CD4-positive, alpha-beta T cell (primary cell): ENCODE measurements around the gene SH3D19. TPM values are rescaled to one million over a fixed set of nuclear protein-coding genes. Genes with fewer than 3 reads are reported as not detected.

Source experiments
- ATAC-seq: fragments of 200-7000 bp; cut with Tn5 transposase; one replicate; pipeline ENCODE4 v1.10.0; 2022; ENCODE audit warnings: mild to moderate bottlenecking; ENCODE audit not compliant: poor library complexity
- CTCF ChIA-PET: fragments of 350-600 bp; sonication (Branson Sonifier 250); formaldehyde crosslinking; loops from one replicate; lab custom pipeline; 2021; ENCODE audit warnings: antibody characterized with exemption, inconsistent platforms; lab: Charles Lee
- POLR2A ChIA-PET: fragments of 350-600 bp; sonication (Branson Sonifier 250); formaldehyde crosslinking; loops from one replicate; lab custom pipeline; 2021; ENCODE audit warnings: antibody characterized with exemption, inconsistent platforms; lab: Charles Lee
- DNase-seq, 14 experiments: peaks; one replicate each; pipeline ENCODE4 v3.0.0-alpha.2; 2013 to 2020; ENCODE audit warnings: mixed read lengths in 2 of 14
- H3K27ac ChIP-seq, 2 donors: one replicate each; pipeline versions ENCODE4 v1.5.1 to v1.7.0; 2013; ENCODE audit warnings: low read length in 2 of 2, low read depth in 1 of 2, mild to moderate bottlenecking in 1 of 2
- H3K27me3 ChIP-seq, 2 experiments: 1 replicate in 1 of 2; 2 replicates in 1 of 2; pipeline versions ENCODE4 v1.6.1 to v1.7.0; 2013; ENCODE audit warnings: low read length in 2 of 2, control low read depth in 1 of 2, mild to moderate bottlenecking in 1 of 2, moderate library complexity in 1 of 2; ENCODE audit not compliant: insufficient read depth in 2 of 2, control insufficient read depth in 1 of 2
- H3K36me3 ChIP-seq: one replicate; pipeline ENCODE4 v1.6.1; 2013; ENCODE audit warnings: low read length, control low read depth; ENCODE audit not compliant: insufficient read depth
- H3K4me1 ChIP-seq: one replicate; pipeline ENCODE4 v1.6.1; 2013; ENCODE audit warnings: low read length, control low read depth; ENCODE audit not compliant: insufficient read depth
- H3K4me3 ChIP-seq: one replicate; pipeline ENCODE4 v1.5.1; 2013; ENCODE audit warnings: mild to moderate bottlenecking, low read length, moderate library complexity
- H3K9me3 ChIP-seq, 2 experiments: 1 replicate in 1 of 2; 2 replicates in 1 of 2; pipeline versions ENCODE4 v1.6.1 to v1.7.0; 2013; ENCODE audit warnings: low read length in 2 of 2, mild to moderate bottlenecking in 2 of 2, control low read depth in 1 of 2, moderate library complexity in 1 of 2; ENCODE audit not compliant: control insufficient read depth in 1 of 2, insufficient read depth in 1 of 2
- H3K27ac Mint-ChIP-seq: one replicate; pipeline ENCODE4 v1.8.0; 2020; ENCODE audit warnings: mixed read lengths
- H3K27me3 Mint-ChIP-seq: one replicate; pipeline ENCODE4 v1.8.0; 2021; ENCODE audit warnings: mixed read lengths
- H3K36me3 Mint-ChIP-seq: one replicate; pipeline ENCODE4 v1.8.0; 2021; ENCODE audit warnings: low read depth, mixed read lengths
- H3K4me1 Mint-ChIP-seq: one replicate; pipeline ENCODE4 v1.8.0; 2021; ENCODE audit warnings: low read depth, mixed read lengths
- H3K4me3 Mint-ChIP-seq: one replicate; pipeline ENCODE4 v1.8.0; 2020; ENCODE audit warnings: mild to moderate bottlenecking, mixed read lengths
- H3K9me3 Mint-ChIP-seq: one replicate; pipeline ENCODE4 v1.8.0; 2020; ENCODE audit warnings: mixed read lengths
- intact Hi-C, 2 experiments: fragments of 100-400 bp; cut with DNase I in 1 of 2; cut with micrococcal nuclease in 1 of 2; formaldehyde crosslinking; loops; one replicate each; pipeline versions ENCODE4 v1.15.1 to v1.9.0; 2023 to 2025; cut with DNase I, micrococcal nuclease
- total RNA-seq, 174 experiments: library from RNA in 2 of 174; stranded (reverse) in 2 of 174; gene quantifications; one replicate each; pipeline ENCODE4 v1.2.3 and lab custom pipeline; 2021 to 2026
- TF ChIP-seq, protein P1 (sequence below): fragments of 200-600 bp; IDR thresholded peaks from one replicate; pipeline ENCODE4 v1.8.0; 2022; ENCODE audit warnings: antibody characterized with exemption, mild to moderate bottlenecking

The SH3D19 gene
- total RNA-seq, 2 experiments from 2014 or later, result 0.27 TPM; not detected in 1

DNA sequence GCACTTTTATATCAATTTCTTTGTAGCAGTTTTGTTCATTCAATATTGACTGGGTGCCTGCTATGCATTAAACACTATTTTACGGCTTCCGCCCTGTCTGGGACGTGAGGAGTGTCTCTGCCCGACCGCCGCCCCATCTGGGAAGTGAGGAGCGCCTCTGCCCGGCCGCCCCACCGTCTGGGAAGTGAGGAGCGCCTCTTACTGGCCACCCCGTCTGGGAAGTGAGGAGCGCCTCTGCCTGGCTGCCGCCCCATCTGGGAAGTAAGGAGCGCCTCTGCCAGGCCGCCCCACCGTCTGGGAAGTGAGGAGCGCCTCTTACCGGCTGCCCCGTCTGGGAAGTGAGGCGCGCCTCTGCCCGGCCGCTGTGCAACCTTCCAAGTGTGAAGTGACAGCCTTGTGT is 157.8 kb downstream of the SH3D19 start:
- no peak overlapping the region for H3K4me3 Mint-ChIP-seq
- H3K27ac Mint-ChIP-seq, result no peak overlapping the region
- TF ChIP-seq, protein P1, sequence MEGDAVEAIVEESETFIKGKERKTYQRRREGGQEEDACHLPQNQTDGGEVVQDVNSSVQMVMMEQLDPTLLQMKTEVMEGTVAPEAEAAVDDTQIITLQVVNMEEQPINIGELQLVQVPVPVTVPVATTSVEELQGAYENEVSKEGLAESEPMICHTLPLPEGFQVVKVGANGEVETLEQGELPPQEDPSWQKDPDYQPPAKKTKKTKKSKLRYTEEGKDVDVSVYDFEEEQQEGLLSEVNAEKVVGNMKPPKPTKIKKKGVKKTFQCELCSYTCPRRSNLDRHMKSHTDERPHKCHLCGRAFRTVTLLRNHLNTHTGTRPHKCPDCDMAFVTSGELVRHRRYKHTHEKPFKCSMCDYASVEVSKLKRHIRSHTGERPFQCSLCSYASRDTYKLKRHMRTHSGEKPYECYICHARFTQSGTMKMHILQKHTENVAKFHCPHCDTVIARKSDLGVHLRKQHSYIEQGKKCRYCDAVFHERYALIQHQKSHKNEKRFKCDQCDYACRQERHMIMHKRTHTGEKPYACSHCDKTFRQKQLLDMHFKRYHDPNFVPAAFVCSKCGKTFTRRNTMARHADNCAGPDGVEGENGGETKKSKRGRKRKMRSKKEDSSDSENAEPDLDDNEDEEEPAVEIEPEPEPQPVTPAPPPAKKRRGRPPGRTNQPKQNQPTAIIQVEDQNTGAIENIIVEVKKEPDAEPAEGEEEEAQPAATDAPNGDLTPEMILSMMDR, result no peak
- Histone ChIP-seq H3K9me3 (no peaks in the 10 kb centered on the region), H3K27me3 (peaks cover 2 to 9% of the 10 kb centered on the region in 2 experiments), H3K4me3 (no peak overlapping the region), H3K27ac (no peak overlapping the region), H3K36me3 (no peaks in the 10 kb centered on the region), H3K4me1 (no peaks in the 10 kb centered on the region)
- ATAC-seq (no peak), DNase-seq (no peak)
- H3K4me1 Mint-ChIP-seq, result no peaks in the 10 kb centered on the region
- intact Hi-C loops, result no loop called here
- H3K27me3 Mint-ChIP-seq, result peaks cover 34% of the 10 kb centered on the region
- ChIA-PET CTCF (no interaction called here), POLR2A (no interaction called here)
- no peaks in the 10 kb centered on the region for H3K9me3 Mint-ChIP-seq
- no peaks in the 10 kb centered on the region for H3K36me3 Mint-ChIP-seq

DNA sequence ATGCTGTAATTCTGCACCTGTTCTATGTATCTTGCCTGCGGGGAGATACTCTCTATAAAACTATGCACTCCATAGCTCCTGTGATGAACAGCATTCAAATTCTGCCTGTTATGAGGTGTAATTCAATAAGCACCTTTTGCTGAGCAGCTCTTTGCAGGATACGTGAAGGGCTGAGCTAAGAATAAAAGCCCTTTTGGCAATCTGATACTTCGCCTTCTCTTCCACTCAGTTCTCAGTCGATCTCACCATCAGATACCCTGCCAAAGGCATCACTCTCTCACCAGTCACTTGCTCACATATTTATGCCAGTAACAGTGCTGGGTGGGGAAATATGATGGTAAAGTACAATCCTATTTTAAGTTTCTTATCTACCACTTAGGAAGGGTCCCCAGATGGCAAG is 158.8 kb downstream of the SH3D19 start:
- CTCF ChIA-PET, result no interaction called here
- TF ChIP-seq, protein P1, result no peak
- POLR2A ChIA-PET, result no interaction called here
- H3K36me3 ChIP-seq, result no peaks in the 10 kb centered on the region
- no peak overlapping the region for H3K4me3 ChIP-seq
- no peaks in the 10 kb centered on the region for H3K9me3 ChIP-seq
- Mint-ChIP-seq H3K27ac (no peak overlapping the region), H3K36me3 (no peaks in the 10 kb centered on the region), H3K4me3 (no peak overlapping the region), H3K9me3 (no peaks in the 10 kb centered on the region), H3K4me1 (no peaks in the 10 kb centered on the region), H3K27me3 (peaks cover 34% of the 10 kb centered on the region)
- ATAC-seq, result no peak
- peaks cover 2 to 9% of the 10 kb centered on the region in 2 experiments for H3K27me3 ChIP-seq
- H3K27ac ChIP-seq, result no peak overlapping the region
- no peaks in the 10 kb centered on the region for H3K4me1 ChIP-seq
- DNase-seq, result no peak
- intact Hi-C loops, result no loop called here

DNA sequence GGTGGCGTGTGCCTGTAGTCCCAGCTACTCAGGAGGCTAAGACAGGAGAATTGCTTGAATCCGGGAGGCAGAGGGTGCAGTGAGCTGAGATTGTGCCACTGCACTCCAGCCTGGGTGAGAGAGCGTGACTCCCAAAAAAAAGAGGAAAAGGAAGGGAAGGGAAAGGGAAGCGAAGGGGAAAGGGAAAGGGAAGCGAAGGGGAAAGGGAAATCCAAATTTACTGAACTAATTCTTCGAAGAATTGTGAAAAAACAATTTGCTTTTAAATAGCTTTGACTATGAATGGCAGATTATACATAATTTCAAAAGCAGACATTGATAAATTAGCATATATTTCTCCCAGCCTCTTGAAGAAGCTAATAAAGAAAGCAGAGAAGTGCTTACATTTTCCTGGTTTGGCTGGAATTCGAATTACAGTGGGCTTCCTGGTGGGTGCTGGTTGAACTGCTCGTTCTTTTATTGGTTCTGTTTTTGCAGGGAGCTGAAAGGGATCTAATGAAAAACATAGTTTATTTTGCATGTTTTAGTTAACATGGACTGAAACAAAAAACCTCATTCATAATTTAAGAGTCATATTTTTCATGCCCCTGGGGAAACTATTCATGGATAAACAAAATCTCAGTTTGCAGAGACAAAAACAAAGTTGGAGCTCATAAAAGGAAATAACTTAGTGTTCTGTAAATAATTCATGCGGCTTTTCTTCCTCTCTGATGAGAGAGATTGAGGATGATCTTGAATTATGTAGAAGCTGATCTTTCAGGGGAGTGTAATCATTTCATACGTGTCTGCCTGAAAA is 160.0 kb downstream of the SH3D19 start:
- H3K9me3 Mint-ChIP-seq, result no peaks in the 10 kb centered on the region
- peaks cover 34% of the 10 kb centered on the region for H3K27me3 Mint-ChIP-seq
- Histone ChIP-seq H3K27ac (no peak overlapping the region), H3K4me3 (no peak overlapping the region), H3K4me1 (no peaks in the 10 kb centered on the region), H3K36me3 (no peaks in the 10 kb centered on the region), H3K27me3 (peaks cover 2 to 9% of the 10 kb centered on the region in 2 experiments), H3K9me3 (no peaks in the 10 kb centered on the region)
- H3K4me1 Mint-ChIP-seq, result no peaks in the 10 kb centered on the region
- DNase-seq (no peak), ATAC-seq (no peak)
- TF ChIP-seq, protein P1, result no peak
- H3K27ac Mint-ChIP-seq, result no peak overlapping the region
- H3K36me3 Mint-ChIP-seq, result no peaks in the 10 kb centered on the region
- CTCF ChIA-PET, result interaction anchor here (1.1 kb wide), 1 partner anchor 11 kb away, joined by 3 read pairs; no protein-coding TSS in a partner anchor
- H3K4me3 Mint-ChIP-seq, result no peak overlapping the region
- POLR2A ChIA-PET, result no interaction called here
- intact Hi-C loops, result no loop called here
